Progenitor cell of endocrine pancreas (in vitro differentiated cells): ENCODE results near the gene CACNA2D4. TPM values are rescaled to one million over a fixed set of nuclear protein-coding genes. Genes with fewer than 3 reads are reported as not detected.

Experiments used
- DNase-seq: peaks from one replicate; pipeline ENCODE4 v3.0.0; 2021; ENCODE audit warnings: low spot score; ENCODE audit not compliant: unreplicated experiment
- H3K27ac Mint-ChIP-seq: 2 replicates; pipeline ENCODE4 v1.8.0; 2021; ENCODE audit warnings: mild to moderate bottlenecking, moderate library complexity, mixed read lengths
- H3K27me3 Mint-ChIP-seq: 2 replicates; pipeline ENCODE4 v1.8.0; 2021; ENCODE audit warnings: mixed read lengths
- H3K36me3 Mint-ChIP-seq: 2 replicates; pipeline ENCODE4 v1.8.0; 2022; ENCODE audit warnings: mixed read lengths; ENCODE audit not compliant: insufficient read depth
- H3K4me1 Mint-ChIP-seq: 2 replicates; pipeline ENCODE4 v1.8.0; 2021; ENCODE audit warnings: low read depth, mixed read lengths
- H3K4me3 Mint-ChIP-seq: 2 replicates; pipeline ENCODE4 v1.8.0; 2021; ENCODE audit warnings: low read depth, mild to moderate bottlenecking, moderate library complexity, mixed read lengths
- H3K9me3 Mint-ChIP-seq: 2 replicates; pipeline ENCODE4 v1.8.0; 2021; ENCODE audit warnings: low read depth, mixed read lengths
- CTCF ChIP-seq: fragments of 200-600 bp; sonication (generic); IDR thresholded peaks from one replicate; pipeline ENCODE4 v1.5.0; 2021; ENCODE audit warnings: antibody characterized with exemption, mild to moderate bottlenecking; ENCODE audit not compliant: unreplicated experiment
- long read RNA-seq: library from polyadenylated mRNA; unstranded; transcript quantifications from one replicate; pipeline ENCODE4 v2.0.0, GENCODE V29; 2020
- total RNA-seq: library from RNA; stranded (reverse); gene quantifications from 2 replicates; pipeline ENCODE4 v1.2.1, GENCODE V29; 2021

CACNA2D4 gene, protein sequence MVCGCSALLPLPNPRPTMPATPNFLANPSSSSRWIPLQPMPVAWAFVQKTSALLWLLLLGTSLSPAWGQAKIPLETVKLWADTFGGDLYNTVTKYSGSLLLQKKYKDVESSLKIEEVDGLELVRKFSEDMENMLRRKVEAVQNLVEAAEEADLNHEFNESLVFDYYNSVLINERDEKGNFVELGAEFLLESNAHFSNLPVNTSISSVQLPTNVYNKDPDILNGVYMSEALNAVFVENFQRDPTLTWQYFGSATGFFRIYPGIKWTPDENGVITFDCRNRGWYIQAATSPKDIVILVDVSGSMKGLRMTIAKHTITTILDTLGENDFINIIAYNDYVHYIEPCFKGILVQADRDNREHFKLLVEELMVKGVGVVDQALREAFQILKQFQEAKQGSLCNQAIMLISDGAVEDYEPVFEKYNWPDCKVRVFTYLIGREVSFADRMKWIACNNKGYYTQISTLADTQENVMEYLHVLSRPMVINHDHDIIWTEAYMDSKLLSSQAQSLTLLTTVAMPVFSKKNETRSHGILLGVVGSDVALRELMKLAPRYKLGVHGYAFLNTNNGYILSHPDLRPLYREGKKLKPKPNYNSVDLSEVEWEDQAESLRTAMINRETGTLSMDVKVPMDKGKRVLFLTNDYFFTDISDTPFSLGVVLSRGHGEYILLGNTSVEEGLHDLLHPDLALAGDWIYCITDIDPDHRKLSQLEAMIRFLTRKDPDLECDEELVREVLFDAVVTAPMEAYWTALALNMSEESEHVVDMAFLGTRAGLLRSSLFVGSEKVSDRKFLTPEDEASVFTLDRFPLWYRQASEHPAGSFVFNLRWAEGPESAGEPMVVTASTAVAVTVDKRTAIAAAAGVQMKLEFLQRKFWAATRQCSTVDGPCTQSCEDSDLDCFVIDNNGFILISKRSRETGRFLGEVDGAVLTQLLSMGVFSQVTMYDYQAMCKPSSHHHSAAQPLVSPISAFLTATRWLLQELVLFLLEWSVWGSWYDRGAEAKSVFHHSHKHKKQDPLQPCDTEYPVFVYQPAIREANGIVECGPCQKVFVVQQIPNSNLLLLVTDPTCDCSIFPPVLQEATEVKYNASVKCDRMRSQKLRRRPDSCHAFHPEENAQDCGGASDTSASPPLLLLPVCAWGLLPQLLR
- total RNA-seq = 0.34 and 0.58 TPM in 2 replicates
- long read RNA-seq = 0 reads

DNA sequence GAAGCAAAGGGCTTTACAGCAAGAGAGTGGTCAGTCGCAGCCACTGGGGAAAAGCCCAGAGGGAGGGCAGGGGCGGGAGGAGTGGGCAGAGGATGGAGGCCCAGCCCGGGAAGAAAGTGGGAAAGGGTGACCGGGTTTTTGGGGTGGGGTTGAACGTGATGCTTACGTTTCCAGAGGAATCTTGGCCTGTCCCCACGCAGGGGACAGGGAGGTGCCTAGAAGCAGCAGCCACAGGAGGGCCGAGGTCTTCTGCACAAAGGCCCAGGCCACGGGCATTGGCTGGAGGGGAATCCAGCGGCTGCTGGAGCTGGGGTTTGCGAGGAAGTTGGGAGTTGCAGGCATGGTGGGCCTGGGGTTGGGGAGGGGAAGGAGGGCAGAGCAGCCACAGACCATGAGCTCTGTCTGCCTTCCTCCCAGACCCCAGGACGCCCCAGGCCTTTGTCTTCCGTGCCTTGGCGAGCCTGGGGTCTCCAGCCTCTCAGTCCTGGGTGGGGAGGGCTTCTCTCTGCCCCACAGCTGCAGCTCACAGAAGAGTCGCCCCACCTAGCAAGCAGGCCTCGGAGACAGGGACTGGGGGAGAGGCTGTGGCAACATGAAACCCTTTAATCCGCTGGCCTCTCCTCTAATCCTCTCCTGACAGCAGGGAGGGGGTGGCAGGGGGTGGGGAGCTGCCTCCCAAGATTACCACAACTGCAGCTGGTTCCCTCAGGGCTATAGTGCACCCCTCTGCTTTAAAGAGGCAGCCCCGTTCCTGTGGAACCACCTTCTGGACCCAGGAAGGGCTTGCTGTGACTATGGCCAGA lies at the start of gene CACNA2D4:
TSS of gene CACNA2D4 (minus strand) at position 572 of the 803 bp plus-strand sequence. CDS start at position 393, 179 bp downstream.
- no peak for DNase-seq
- peaks cover 12% of the 10 kb centered on the region for H3K27me3 Mint-ChIP-seq
- no peaks in the 10 kb centered on the region for H3K4me1 Mint-ChIP-seq
- H3K27ac Mint-ChIP-seq = no peak within 1 kb of the TSS
- no peaks in the 10 kb centered on the region for H3K36me3 Mint-ChIP-seq
- no peaks in the 10 kb centered on the region for H3K9me3 Mint-ChIP-seq
- no peak for TF ChIP-seq CTCF
- H3K4me3 Mint-ChIP-seq = no peak within 1 kb of the TSS

DNA sequence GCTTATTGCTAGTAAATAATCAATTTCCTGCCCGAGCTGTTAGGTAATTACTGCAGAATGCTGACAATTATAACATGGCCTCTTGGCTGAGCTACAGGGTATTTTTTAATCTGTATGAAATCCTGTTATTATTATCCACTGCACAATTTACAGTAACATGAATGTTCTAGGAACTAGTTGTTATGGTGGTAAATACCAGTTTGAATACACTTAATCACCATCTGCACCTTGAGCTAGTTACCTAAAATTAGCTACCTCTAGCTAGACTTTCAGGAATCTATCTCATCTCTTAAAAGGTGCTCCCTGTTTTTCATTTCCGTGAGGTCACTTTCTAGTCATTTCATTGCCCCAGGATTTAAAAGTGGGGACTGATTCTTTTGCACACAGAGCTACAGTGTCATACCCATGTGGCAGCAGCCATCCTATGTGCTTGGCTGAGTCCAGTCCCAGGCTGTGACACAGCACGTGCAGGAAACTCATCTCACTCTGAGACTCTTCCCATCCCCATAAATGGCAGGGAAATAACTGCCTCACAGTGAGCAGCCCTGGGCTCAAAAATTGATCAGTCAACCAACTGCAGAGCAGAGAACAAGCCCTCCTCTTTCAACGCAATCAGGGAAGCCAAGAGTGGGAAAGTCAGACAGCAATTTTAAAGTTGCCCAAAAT lies 48.2 kb upstream of the CACNA2D4 start:
- Mint-ChIP-seq H3K27ac (peak overlapping the region; percentile 12), H3K4me1 (no peaks in the 10 kb centered on the region), H3K9me3 (no peaks in the 10 kb centered on the region), H3K36me3 (peaks cover 11% of the 10 kb centered on the region), H3K27me3 (no peaks in the 10 kb centered on the region), H3K4me3 (no peak overlapping the region)
- TF ChIP-seq CTCF = no peak
- no peak for DNase-seq

GRCh38 chr12:1965916-1966315 lies 47.5 kb upstream of the CACNA2D4 start:
- Mint-ChIP-seq H3K27me3 (no peaks in the 10 kb centered on the region), H3K4me1 (no peaks in the 10 kb centered on the region), H3K36me3 (peaks cover 14% of the 10 kb centered on the region), H3K27ac (no peak overlapping the region), H3K9me3 (no peaks in the 10 kb centered on the region), H3K4me3 (no peak overlapping the region)
- DNase-seq = no peak
- no peak for TF ChIP-seq CTCF

DNA sequence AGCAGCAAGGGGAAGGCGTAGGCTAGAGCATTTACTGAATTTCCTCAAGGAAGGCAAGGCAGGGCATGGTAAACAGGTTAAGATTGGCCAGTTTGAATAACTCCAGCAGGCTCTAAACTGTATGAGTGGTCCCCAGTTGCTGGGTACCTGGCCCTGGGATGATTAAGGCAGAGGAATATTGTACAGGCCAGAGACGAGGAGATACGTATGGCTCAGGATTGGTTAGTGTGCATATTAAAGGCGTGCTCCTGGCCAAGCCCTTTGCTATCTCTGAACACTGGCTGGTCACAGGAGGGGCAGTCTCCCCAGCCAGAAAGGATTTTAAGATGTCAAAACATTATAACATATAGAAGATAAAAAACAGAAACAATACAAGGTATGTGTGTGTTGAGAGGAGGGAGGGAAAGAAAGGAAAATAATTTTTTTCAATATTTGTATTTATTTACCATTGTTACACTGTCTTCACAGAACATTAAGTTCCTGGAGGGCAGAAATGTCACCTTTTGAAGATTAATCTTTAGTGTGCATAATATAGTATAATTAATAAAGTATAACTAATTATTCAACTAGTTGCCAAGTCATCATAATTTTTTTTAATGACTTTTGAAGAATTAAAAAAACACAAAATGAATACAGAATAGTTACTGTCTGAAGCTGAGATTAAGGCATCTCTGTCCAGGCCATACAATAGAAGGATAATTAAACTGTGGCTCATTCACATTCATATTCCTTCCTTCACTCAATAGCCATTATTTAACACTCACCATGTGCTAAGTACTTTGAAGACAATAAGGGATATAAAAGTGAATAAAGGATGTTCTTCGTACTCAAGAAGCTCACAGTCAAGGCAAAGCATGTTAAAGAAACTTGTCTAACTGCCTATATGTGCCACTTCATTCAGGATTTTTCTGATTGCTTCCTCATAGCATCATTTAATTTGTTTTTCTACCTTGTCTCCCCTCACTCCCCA lies 43.9 kb upstream of the CACNA2D4 start:
- H3K36me3 Mint-ChIP-seq = peaks cover 31% of the 10 kb centered on the region
- no peaks in the 10 kb centered on the region for H3K27me3 Mint-ChIP-seq
- peaks cover 9% of the 10 kb centered on the region for H3K9me3 Mint-ChIP-seq
- no peak for TF ChIP-seq CTCF
- H3K4me1 Mint-ChIP-seq = no peaks in the 10 kb centered on the region
- no peak overlapping the region for H3K27ac Mint-ChIP-seq
- no peak for DNase-seq
- H3K4me3 Mint-ChIP-seq = no peak overlapping the region
